ENCODE measurements around the gene FRMD4A. TPM values are rescaled to one million over a fixed set of nuclear protein-coding genes. Genes with fewer than 3 reads are reported as not detected.

The FRMD4A gene
- total RNA-seq, 2 experiments from 2014 or later, result 0.17 TPM; not detected in 1

GRCh38 chr10:13754277-13754676 lies 576.4 kb downstream of the FRMD4A start:
- no peaks in the 10 kb centered on the region for H3K9me2 ChIP-seq (ENCODE audit: insufficient read depth, low read length)
- H3K4me2 ChIP-seq (ENCODE audit: low read length), result no peak overlapping the region
- no peaks in the 10 kb centered on the region for H3K36me3 ChIP-seq (ENCODE audit: insufficient read depth, low read length)
- TF ChIP-seq CTCF (conservative IDR thresholded peaks at IDR 0.05; ENCODE audit: low read length) (no peak), EZH2phosphoT487 (IDR thresholded peaks at IDR 0.05; ENCODE audit: borderline replicate concordance, low read depth, low read length) (no peak)
- no peaks in the 10 kb centered on the region for H3K9me3 ChIP-seq (ENCODE audit: low read length)
- ChIA-PET CTCF (ENCODE audit: unreplicated experiment) (no interaction called here), POLR2A (interaction anchor here (0.6 kb wide), 2 partner anchors 98 to 530 kb away, joined by 3 to 4 read pairs; no protein-coding TSS in a partner anchor)
- no peaks in the 10 kb centered on the region for H3K79me2 ChIP-seq (ENCODE audit: insufficient read depth, low read depth, low read length)
- intact Hi-C loops (cut with micrococcal nuclease; ENCODE audit: unreplicated experiment), result no loop called here
- no peaks in the 10 kb centered on the region for H3K4me1 ChIP-seq (ENCODE audit: insufficient read depth, low read length, poor library complexity, severe bottlenecking)
- H4K20me1 ChIP-seq (ENCODE audit: insufficient read depth, low read length), result no peaks in the 10 kb centered on the region
- no peak overlapping the region for H3K27ac ChIP-seq (ENCODE audit: low read depth, low read length, poor library complexity, severe bottlenecking)
- DNase-seq (ENCODE audit: low spot score), result no peak
- H3K4me3 ChIP-seq (ENCODE audit: low read depth, low read length, poor library complexity, severe bottlenecking), result no peak overlapping the region
- BruUV-seq (replicated peaks), result no TSS peak
- H2AFZ ChIP-seq (ENCODE audit: low read length), result no peak overlapping the region

GRCh38 chr10:13751191-13751764 lies 579.4 kb downstream of the FRMD4A start:
- H3K79me2 ChIP-seq (ENCODE audit: insufficient read depth, low read depth, low read length), result no peaks in the 10 kb centered on the region
- no peak overlapping the region for H3K27ac ChIP-seq (ENCODE audit: low read depth, low read length, poor library complexity, severe bottlenecking)
- CTCF ChIA-PET (ENCODE audit: unreplicated experiment), result no interaction called here
- H4K20me1 ChIP-seq (ENCODE audit: insufficient read depth, low read length), result no peaks in the 10 kb centered on the region
- no peak for DNase-seq (ENCODE audit: low spot score)
- H3K9me3 ChIP-seq (ENCODE audit: low read length), result no peaks in the 10 kb centered on the region
- H3K9me2 ChIP-seq (ENCODE audit: insufficient read depth, low read length), result no peaks in the 10 kb centered on the region
- no peak overlapping the region for H3K4me2 ChIP-seq (ENCODE audit: low read length)
- POLR2A ChIA-PET, result interaction anchor here (0.6 to 1.1 kb wide), 2 partner anchors 12 to 1386 kb away, joined by 3 to 5 read pairs; no protein-coding TSS in a partner anchor
- TF ChIP-seq CTCF (conservative IDR thresholded peaks at IDR 0.05; ENCODE audit: low read length) (no peak), EZH2phosphoT487 (IDR thresholded peaks at IDR 0.05; ENCODE audit: borderline replicate concordance, low read depth, low read length) (no peak)
- no peak overlapping the region for H2AFZ ChIP-seq (ENCODE audit: low read length)
- BruUV-seq (replicated peaks), result no TSS peak
- intact Hi-C loops (cut with micrococcal nuclease; ENCODE audit: unreplicated experiment), result no loop called here
- H3K4me3 ChIP-seq (ENCODE audit: low read depth, low read length, poor library complexity, severe bottlenecking), result no peak overlapping the region
- no peaks in the 10 kb centered on the region for H3K4me1 ChIP-seq (ENCODE audit: insufficient read depth, low read length, poor library complexity, severe bottlenecking)
- no peaks in the 10 kb centered on the region for H3K36me3 ChIP-seq (ENCODE audit: insufficient read depth, low read length)
